CD4-positive, CD25-positive, alpha-beta regulatory T cell (primary cell): Measurements from ENCODE around the gene POU3F1. TPM values are rescaled to one million over a fixed set of nuclear protein-coding genes. Genes with fewer than 3 reads are reported as not detected.

Experiments
- ATAC-seq, 2 donors: fragments of 150-1000 bp; cut with Tn5 transposase; one replicate each; pipeline ENCODE4 v1.10.0; 2021; ENCODE audit warnings: low read depth in 2 of 2, moderate number of reproducible peaks in 2 of 2, moderate library complexity in 1 of 2
- DNase-seq, 3 donors: peaks; one replicate each; pipeline versions ENCODE4 v3.0.0 to v3.0.0-alpha.2; 2012 to 2022; ENCODE audit warnings: mixed read lengths in 1 of 3
- H3K27ac ChIP-seq: one replicate; pipeline ENCODE4 v1.7.0; 2013; ENCODE audit warnings: mild to moderate bottlenecking, low read length; ENCODE audit not compliant: insufficient read depth, poor library complexity, severe bottlenecking
- H3K27me3 ChIP-seq: one replicate; pipeline ENCODE4 v1.7.0; 2013; ENCODE audit warnings: low read length; ENCODE audit not compliant: control insufficient read depth, insufficient read depth
- H3K36me3 ChIP-seq: one replicate; pipeline ENCODE4 v1.7.0; 2013; ENCODE audit warnings: mild to moderate bottlenecking, low read length, moderate library complexity; ENCODE audit not compliant: control insufficient read depth, insufficient read depth
- H3K4me1 ChIP-seq: 2 replicates; pipeline ENCODE4 v1.7.0; 2013; ENCODE audit warnings: mild to moderate bottlenecking, low read length; ENCODE audit not compliant: insufficient read depth, control insufficient read depth, poor library complexity, severe bottlenecking
- H3K4me3 ChIP-seq: one replicate; pipeline ENCODE4 v1.7.0; 2013; ENCODE audit warnings: low read depth, mild to moderate bottlenecking, low read length, moderate library complexity
- H3K9me3 ChIP-seq, 2 experiments: 1 replicate in 1 of 2; 2 replicates in 1 of 2; pipeline ENCODE4 v1.7.0; 2013; ENCODE audit warnings: low read length in 2 of 2, mild to moderate bottlenecking in 1 of 2, moderate library complexity in 1 of 2; ENCODE audit not compliant: control insufficient read depth in 2 of 2
- H3K27ac Mint-ChIP-seq, 3 donors: one replicate each; pipeline ENCODE4 v1.8.0; 2020 to 2022; ENCODE audit warnings: mild to moderate bottlenecking in 3 of 3, mixed read lengths in 3 of 3, moderate library complexity in 2 of 3
- H3K27me3 Mint-ChIP-seq: one replicate; pipeline ENCODE4 v1.8.0; 2022; ENCODE audit warnings: mild to moderate bottlenecking, mixed read lengths
- H3K36me3 Mint-ChIP-seq: one replicate; pipeline ENCODE4 v1.8.0; 2020; ENCODE audit warnings: mixed read lengths
- H3K4me1 Mint-ChIP-seq, 4 donors: one replicate each; pipeline ENCODE4 v1.8.0; 2020 to 2022; ENCODE audit warnings: mixed read lengths in 4 of 4, mild to moderate bottlenecking in 1 of 4
- H3K4me3 Mint-ChIP-seq, 4 donors: one replicate each; pipeline ENCODE4 v1.8.0; 2020 to 2022; ENCODE audit warnings: mild to moderate bottlenecking in 4 of 4, mixed read lengths in 4 of 4, moderate library complexity in 3 of 4
- H3K9me3 Mint-ChIP-seq, 7 donors: one replicate each; pipeline ENCODE4 v1.8.0; 2020 to 2022; ENCODE audit warnings: mixed read lengths in 7 of 7, mild to moderate bottlenecking in 3 of 7, moderate library complexity in 2 of 7
- polyA plus RNA-seq, 4 donors: library from polyadenylated mRNA; unstranded; fragments of 300-500 nt; fragmentation: Illumina TruSeq; gene quantifications; one replicate each; pipeline ENCODE4 v1.2.3, GENCODE V29; 2021
- total RNA-seq: library from RNA; stranded (reverse); gene quantifications from one replicate; pipeline ENCODE4 v1.2.3, GENCODE V29; 2022

Gene POU3F1
- total and polyA plus RNA-seq, 5 donors from 2014 or later = 0.11 to 1.7 (median 0.36) TPM

GRCh38 chr1:38079019-38079418, 32.4 kb upstream of the POU3F1 start:
- Histone ChIP-seq H3K27ac (no peak overlapping the region), H3K4me1 (no peaks in the 10 kb centered on the region), H3K9me3 (no peaks in the 10 kb centered on the region), H3K36me3 (no peaks in the 10 kb centered on the region), H3K4me3 (no peak overlapping the region), H3K27me3 (no peaks in the 10 kb centered on the region)
- DNase-seq (no peak), ATAC-seq (no peak)
- Mint-ChIP-seq H3K27ac (no peak overlapping the region), H3K9me3 (no peaks in the 10 kb centered on the region), H3K4me1 (no peaks in the 10 kb centered on the region), H3K36me3 (no peaks in the 10 kb centered on the region), H3K4me3 (no peak overlapping the region), H3K27me3 (peaks cover 5% of the 10 kb centered on the region)

- Mint-ChIP-seq H3K4me1 (no peaks in the 10 kb centered on the region), H3K36me3 (no peaks in the 10 kb centered on the region), H3K4me3 (no peak overlapping the region), H3K27me3 (peaks cover 5% of the 10 kb centered on the region), H3K9me3 (peaks cover 0 to 3% (median 0%) of the 10 kb centered on the region in 7 donors), H3K27ac (no peak overlapping the region)
- H3K4me3 ChIP-seq = no peak overlapping the region
- H3K9me3 ChIP-seq = no peaks in the 10 kb centered on the region
- H3K27me3 ChIP-seq = no peaks in the 10 kb centered on the region
- H3K27ac ChIP-seq = no peak overlapping the region
- ATAC-seq (no peak), DNase-seq (no peak)
- no peaks in the 10 kb centered on the region for H3K36me3 ChIP-seq
- no peaks in the 10 kb centered on the region for H3K4me1 ChIP-seq
Observed at GRCh38 chr1:38077523-38078147, 31.0 kb upstream of the POU3F1 start.

GRCh38 chr1:38076455-38076854, 29.9 kb upstream of the POU3F1 start:
- H3K9me3 Mint-ChIP-seq = peaks cover 0 to 3% (median 0%) of the 10 kb centered on the region in 7 donors
- H3K36me3 Mint-ChIP-seq = no peaks in the 10 kb centered on the region
- Histone ChIP-seq H3K27ac (no peak overlapping the region), H3K36me3 (no peaks in the 10 kb centered on the region), H3K4me3 (no peak overlapping the region), H3K27me3 (no peaks in the 10 kb centered on the region), H3K4me1 (no peaks in the 10 kb centered on the region), H3K9me3 (no peaks in the 10 kb centered on the region)
- peaks cover 5% of the 10 kb centered on the region for H3K27me3 Mint-ChIP-seq
- H3K4me3 Mint-ChIP-seq = no peak overlapping the region
- ATAC-seq = no peak
- no peak for DNase-seq
- H3K27ac Mint-ChIP-seq = no peak overlapping the region
- peaks cover 0 to 6% (median 0%) of the 10 kb centered on the region in 4 donors for H3K4me1 Mint-ChIP-seq

GRCh38 chr1:38076038-38076437, 29.4 kb upstream of the POU3F1 start:
- Histone ChIP-seq H3K4me1 (no peaks in the 10 kb centered on the region), H3K27ac (no peak overlapping the region), H3K27me3 (no peaks in the 10 kb centered on the region), H3K9me3 (no peaks in the 10 kb centered on the region), H3K36me3 (no peaks in the 10 kb centered on the region), H3K4me3 (no peak overlapping the region)
- H3K4me3 Mint-ChIP-seq = no peak overlapping the region
- no peak for DNase-seq
- H3K36me3 Mint-ChIP-seq = no peaks in the 10 kb centered on the region
- H3K27ac Mint-ChIP-seq = peak overlapping the region in 1 of 3 donors; percentile 25
- H3K4me1 Mint-ChIP-seq = peaks cover 0 to 6% (median 0%) of the 10 kb centered on the region in 4 donors
- ATAC-seq = no peak
- peaks cover 5% of the 10 kb centered on the region for H3K27me3 Mint-ChIP-seq
- H3K9me3 Mint-ChIP-seq = peaks cover 0 to 3% (median 0%) of the 10 kb centered on the region in 7 donors

GRCh38 chr1:38075191-38075590, 28.6 kb upstream of the POU3F1 start:
- Mint-ChIP-seq H3K9me3 (peaks cover 0 to 3% (median 0%) of the 10 kb centered on the region in 7 donors), H3K4me3 (no peak overlapping the region), H3K27me3 (peaks cover 5% of the 10 kb centered on the region), H3K4me1 (peaks cover 0 to 6% (median 0%) of the 10 kb centered on the region in 4 donors), H3K36me3 (no peaks in the 10 kb centered on the region), H3K27ac (no peak overlapping the region)
- Histone ChIP-seq H3K9me3 (no peaks in the 10 kb centered on the region), H3K27me3 (no peaks in the 10 kb centered on the region), H3K36me3 (no peaks in the 10 kb centered on the region), H3K4me3 (no peak overlapping the region), H3K4me1 (no peaks in the 10 kb centered on the region), H3K27ac (no peak overlapping the region)
- DNase-seq = no peak
- ATAC-seq = no peak

- no peak for DNase-seq
- Histone ChIP-seq H3K4me3 (no peak overlapping the region), H3K27ac (no peak overlapping the region), H3K36me3 (no peaks in the 10 kb centered on the region), H3K9me3 (no peaks in the 10 kb centered on the region), H3K27me3 (no peaks in the 10 kb centered on the region), H3K4me1 (no peaks in the 10 kb centered on the region)
- Mint-ChIP-seq H3K27me3 (peaks cover 5% of the 10 kb centered on the region), H3K4me3 (no peak overlapping the region), H3K27ac (no peak overlapping the region), H3K36me3 (no peaks in the 10 kb centered on the region), H3K4me1 (peaks cover 0 to 10% (median 0%) of the 10 kb centered on the region in 4 donors), H3K9me3 (peaks cover 0 to 3% (median 0%) of the 10 kb centered on the region in 7 donors)
- no peak for ATAC-seq
Observed at GRCh38 chr1:38074302-38074677, 27.7 kb upstream of the POU3F1 start.

- H3K4me3 Mint-ChIP-seq = no peak overlapping the region
- H3K36me3 Mint-ChIP-seq = no peaks in the 10 kb centered on the region
- H3K27me3 ChIP-seq = no peaks in the 10 kb centered on the region
- H3K27ac Mint-ChIP-seq = no peak overlapping the region
- H3K4me1 ChIP-seq = no peaks in the 10 kb centered on the region
- H3K27ac ChIP-seq = no peak overlapping the region
- ATAC-seq (no peak), DNase-seq (no peak)
- H3K4me1 Mint-ChIP-seq = peaks cover 0 to 10% (median 0%) of the 10 kb centered on the region in 4 donors
- H3K9me3 ChIP-seq = no peaks in the 10 kb centered on the region
- H3K9me3 Mint-ChIP-seq = peaks cover 0 to 3% (median 0%) of the 10 kb centered on the region in 7 donors
- no peaks in the 10 kb centered on the region for H3K36me3 ChIP-seq
- H3K27me3 Mint-ChIP-seq = peaks cover 5% of the 10 kb centered on the region
- H3K4me3 ChIP-seq = no peak overlapping the region
Observed at GRCh38 chr1:38073534-38074301, 27.1 kb upstream of the POU3F1 start.
